ENCODE data around the gene BICDL2.

DNA sequence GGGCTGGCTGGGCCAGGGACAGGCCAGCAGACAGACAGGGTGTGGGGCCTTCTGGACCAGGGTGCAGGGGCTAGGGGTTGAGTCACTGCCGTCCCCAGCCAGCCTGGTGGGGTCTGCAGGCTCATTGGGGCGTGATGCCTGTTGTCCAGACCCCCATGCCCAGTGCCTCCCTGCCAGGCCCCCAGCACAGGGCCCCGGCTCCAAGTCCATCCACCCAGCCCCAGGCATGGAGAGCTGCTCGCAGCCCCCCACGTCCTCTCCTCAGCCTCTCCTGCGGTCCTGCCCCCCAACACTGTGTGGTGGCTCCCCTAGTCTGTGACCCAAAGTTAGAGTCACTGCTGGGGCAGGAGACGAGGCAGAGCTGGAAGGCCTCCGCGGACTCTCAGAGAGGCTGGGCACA, 49.5 kb downstream of the BICDL2 start:
- TF ChIP-seq ZFX (CRISPR knock-in tag; IDR thresholded peaks at IDR 0.05) (no peak), CTCF (IDR thresholded peaks at IDR 0.05 in 2 of 3, conservative IDR thresholded peaks at IDR 0.05 in 1 of 3; ENCODE audit: insufficient read depth in 2 of 3, low read depth in 1 of 3, low read length in 3 of 3) (no peak), ZNF766 (CRISPR knock-in tag; conservative IDR thresholded peaks at IDR 0.05) (no peak)

All from K562 (cell line).